HCT116 (cell line): ENCODE data around the gene C1orf159.

ENCODE experiments used
- CTCF ChIP-seq, 3 experiments: fragments of 200-600 bp in 1 of 3; sonication (generic) in 1 of 3; IDR thresholded peaks in 2 of 3; conservative IDR thresholded peaks in 1 of 3; 2 replicates each; pipeline ENCODE4 v1.5.1; 2012 to 2017; ENCODE audit warnings: low read depth in 2 of 3, low read length in 2 of 3, antibody characterized with exemption in 1 of 3, borderline replicate concordance in 1 of 3, control low read depth in 1 of 3, mild to moderate bottlenecking in 1 of 3, mixed read lengths in 1 of 3, mixed run types in 1 of 3, moderate library complexity in 1 of 3; ENCODE audit not compliant: insufficient read depth in 1 of 3
- ELF1 ChIP-seq: IDR thresholded peaks from 2 replicates; pipeline ENCODE4 v1.6.1; 2012; ENCODE audit warnings: low read depth, borderline replicate concordance
- POLR2A ChIP-seq: IDR thresholded peaks from 2 replicates; pipeline ENCODE4 v1.7.0; 2011; ENCODE audit warnings: borderline replicate concordance; ENCODE audit not compliant: insufficient read depth, insufficient read length; ENCODE audit errors: extremely low read depth
- POLR2AphosphoS5 ChIP-seq: IDR thresholded peaks from 2 replicates; pipeline ENCODE4 v1.6.1; 2011; ENCODE audit warnings: mild to moderate bottlenecking, low read depth, low read length, moderate library complexity
- ZBTB33 ChIP-seq: IDR thresholded peaks from 2 replicates; pipeline ENCODE4 v1.6.1; 2011; ENCODE audit warnings: mild to moderate bottlenecking, low read length, moderate library complexity; ENCODE audit not compliant: insufficient replicate concordance; ENCODE audit errors: extremely low read depth

- TF ChIP-seq CTCF (IDR thresholded peaks at IDR 0.05 in 2 of 3, conservative IDR thresholded peaks at IDR 0.05 in 1 of 3; ENCODE audit: borderline replicate concordance in 1 of 3, insufficient read depth in 1 of 3, low read depth in 2 of 3, low read length in 2 of 3) (no peak), ZBTB33 (no peak), POLR2A (no peak), ELF1 (no peak), POLR2AphosphoS5 (no peak)
These were observed 24.3 kb downstream of the C1orf159 start for GRCh38 chr1:1091344-1092148.
